HCEC 1CT (cell line): ENCODE measurements around the gene KCNQ1.

Experiments
- DNase-seq: peaks from one replicate; pipeline ENCODE4 v3.0.0-alpha.2; 2017

Gene KCNQ1

GRCh38 chr11:2574043-2574552 lies 129.3 kb downstream of the KCNQ1 start:
- DNase-seq = no peak

- no peak for DNase-seq
These were observed 130.0 kb downstream of the KCNQ1 start for GRCh38 chr11:2574553-2575535.

- DNase-seq = no peak
These were observed 130.8 kb downstream of the KCNQ1 start for GRCh38 chr11:2575591-2576051.

GRCh38 chr11:2576111-2576510 lies 131.3 kb downstream of the KCNQ1 start:
- DNase-seq = no peak

- no peak for DNase-seq
These were observed 131.7 kb downstream of the KCNQ1 start for GRCh38 chr11:2576549-2576948.

GRCh38 chr11:2577031-2577990 lies 132.5 kb downstream of the KCNQ1 start:
- DNase-seq = no peak

GRCh38 chr11:2577991-2578928 lies 133.5 kb downstream of the KCNQ1 start:
- no peak for DNase-seq

GRCh38 chr11:2578929-2579270 lies 134.1 kb downstream of the KCNQ1 start:
- no peak for DNase-seq

- no peak for DNase-seq
These were observed 134.7 kb downstream of the KCNQ1 start for GRCh38 chr11:2579315-2580060.

- DNase-seq = no peak
These were observed 135.2 kb downstream of the KCNQ1 start for GRCh38 chr11:2580061-2580421.

GRCh38 chr11:2580571-2581001 lies 135.8 kb downstream of the KCNQ1 start:
- no peak for DNase-seq

- DNase-seq = no peak
These were observed 136.5 kb downstream of the KCNQ1 start for GRCh38 chr11:2581151-2581930.

- DNase-seq = no peak
These were observed 137.1 kb downstream of the KCNQ1 start for GRCh38 chr11:2581931-2582350.

GRCh38 chr11:2582351-2582945 lies 137.6 kb downstream of the KCNQ1 start:
- DNase-seq = no peak

GRCh38 chr11:2582946-2583604 lies 138.3 kb downstream of the KCNQ1 start:
- no peak for DNase-seq

GRCh38 chr11:2583605-2583958 lies 138.8 kb downstream of the KCNQ1 start:
- no peak for DNase-seq

- DNase-seq = no peak
These were observed 139.6 kb downstream of the KCNQ1 start for GRCh38 chr11:2584434-2584811.

- no peak for DNase-seq
These were observed 140.2 kb downstream of the KCNQ1 start for GRCh38 chr11:2584812-2585565.

- DNase-seq = no peak
These were observed 140.8 kb downstream of the KCNQ1 start for GRCh38 chr11:2585566-2586086.
